OCI-LY1 (cell line): ENCODE results near the gene LRP10.

Experiments
- EZH2 ChIP-seq: fragments of 200-600 bp; sonication (generic), shearing (Covaris generic); IDR thresholded peaks from 2 replicates; pipeline ENCODE4 v1.8.0; 2017; ENCODE audit warnings: borderline replicate concordance, mixed run types, mild to moderate bottlenecking, antibody characterized with exemption, low read length, moderate library complexity, mixed read lengths
- TF ChIP-seq, protein P1 (sequence below): fragments of 200-600 bp; sonication (generic), shearing (Covaris generic); IDR thresholded peaks from 2 replicates; pipeline ENCODE4 v1.5.1; 2017; ENCODE audit warnings: mild to moderate bottlenecking, antibody characterized with exemption, low read length, moderate library complexity, mixed read lengths

DNA sequence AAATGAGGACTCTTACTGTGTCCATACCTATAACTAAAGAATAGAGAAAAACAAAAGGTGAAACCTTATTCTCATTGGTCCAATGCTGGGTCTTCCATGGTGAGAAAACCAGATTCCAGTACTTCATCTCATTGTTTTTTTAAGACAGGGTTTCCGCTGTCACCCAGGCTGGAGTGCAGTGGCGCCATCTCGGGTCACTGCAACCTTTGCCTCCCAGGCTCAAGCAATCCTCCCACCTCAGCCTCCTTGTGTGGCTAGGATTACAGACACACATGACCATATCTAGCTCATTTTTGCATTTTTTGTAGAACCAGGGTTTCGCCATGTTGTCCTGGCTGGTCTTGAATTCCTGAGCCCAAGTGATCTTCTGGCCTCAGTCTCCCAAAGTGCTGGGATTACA lies 34.1 kb downstream of the LRP10 start:
- TF ChIP-seq, protein P1, sequence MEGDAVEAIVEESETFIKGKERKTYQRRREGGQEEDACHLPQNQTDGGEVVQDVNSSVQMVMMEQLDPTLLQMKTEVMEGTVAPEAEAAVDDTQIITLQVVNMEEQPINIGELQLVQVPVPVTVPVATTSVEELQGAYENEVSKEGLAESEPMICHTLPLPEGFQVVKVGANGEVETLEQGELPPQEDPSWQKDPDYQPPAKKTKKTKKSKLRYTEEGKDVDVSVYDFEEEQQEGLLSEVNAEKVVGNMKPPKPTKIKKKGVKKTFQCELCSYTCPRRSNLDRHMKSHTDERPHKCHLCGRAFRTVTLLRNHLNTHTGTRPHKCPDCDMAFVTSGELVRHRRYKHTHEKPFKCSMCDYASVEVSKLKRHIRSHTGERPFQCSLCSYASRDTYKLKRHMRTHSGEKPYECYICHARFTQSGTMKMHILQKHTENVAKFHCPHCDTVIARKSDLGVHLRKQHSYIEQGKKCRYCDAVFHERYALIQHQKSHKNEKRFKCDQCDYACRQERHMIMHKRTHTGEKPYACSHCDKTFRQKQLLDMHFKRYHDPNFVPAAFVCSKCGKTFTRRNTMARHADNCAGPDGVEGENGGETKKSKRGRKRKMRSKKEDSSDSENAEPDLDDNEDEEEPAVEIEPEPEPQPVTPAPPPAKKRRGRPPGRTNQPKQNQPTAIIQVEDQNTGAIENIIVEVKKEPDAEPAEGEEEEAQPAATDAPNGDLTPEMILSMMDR = no peak
- no peak for TF ChIP-seq EZH2
